Spleen (tissue), 11 donors: ENCODE measurements around the gene SMPD2. TPM values are rescaled to one million over a fixed set of nuclear protein-coding genes. Genes with fewer than 3 reads are reported as not detected.
A peak's percentile ranks its signal among the peaks of the same experiment; 100 is the strongest.

Experiments
- DNase-seq: peaks from one replicate; pipeline ENCODE4 v3.0.0-alpha.2; 2020
- H3K27ac ChIP-seq, 8 donors: fragments of 200-600 bp; sonication (generic) in 7 of 8; 1 replicate in 4 of 8; 2 replicates in 4 of 8; pipeline versions ENCODE4 v1.5.0 to v1.8.0; 2016 to 2021; ENCODE audit warnings: inconsistent platforms in 4 of 8, mild to moderate bottlenecking in 4 of 8, moderate library complexity in 1 of 8
- H3K27me3 ChIP-seq, 7 donors: fragments of 200-600 bp; sonication (generic) in 6 of 7; replicated peaks in 1 of 7; 1 replicate in 4 of 7; 2 replicates in 3 of 7; pipeline versions ENCODE4 v1.5.0 to v1.8.0; 2016 to 2021; ENCODE audit warnings: inconsistent platforms in 3 of 7, mild to moderate bottlenecking in 1 of 7
- H3K36me3 ChIP-seq, 6 donors: fragments of 200-600 bp; sonication (generic) in 5 of 6; 1 replicate in 4 of 6; 2 replicates in 2 of 6; pipeline versions ENCODE4 v1.5.0 to v1.8.0; 2016 to 2021; ENCODE audit warnings: inconsistent platforms in 2 of 6
- H3K4me1 ChIP-seq, 6 donors: fragments of 200-600 bp; sonication (generic) in 5 of 6; 1 replicate in 3 of 6; 2 replicates in 3 of 6; pipeline versions ENCODE4 v1.5.0 to v1.8.0; 2016 to 2021; ENCODE audit warnings: inconsistent platforms in 3 of 6
- H3K4me3 ChIP-seq, 8 donors: fragments of 200-600 bp; sonication (generic) in 7 of 8; 1 replicate in 4 of 8; 2 replicates in 4 of 8; pipeline versions ENCODE4 v1.5.0 to v1.8.0; 2016 to 2021; ENCODE audit warnings: inconsistent platforms in 4 of 8, mild to moderate bottlenecking in 4 of 8, moderate library complexity in 2 of 8
- H3K9me3 ChIP-seq, 8 donors: fragments of 200-600 bp; sonication (generic) in 7 of 8; 1 replicate in 4 of 8; 2 replicates in 4 of 8; pipeline versions ENCODE4 v1.5.0 to v1.8.0; 2016 to 2021; ENCODE audit warnings: inconsistent platforms in 4 of 8
- CTCF ChIP-seq, 11 experiments: fragments of 200-600 bp in 7 of 11; fragments of 450-650 bp in 4 of 11; sonication (generic) in 4 of 11; IDR thresholded peaks in 8 of 11; conservative IDR thresholded peaks in 3 of 11; 1 replicate in 7 of 11; 2 replicates in 4 of 11; pipeline versions ENCODE4 v1.4.0 to v1.8.0; 2016 to 2021; ENCODE audit warnings: antibody characterized with exemption in 11 of 11, inconsistent platforms in 4 of 11, mild to moderate bottlenecking in 1 of 11
- POLR2A ChIP-seq, 3 donors: fragments of 450-650 bp; IDR thresholded peaks; one replicate each; pipeline ENCODE4 v1.5.1; 2017; ENCODE audit warnings: antibody characterized with exemption in 3 of 3, mild to moderate bottlenecking in 1 of 3
- POLR2AphosphoS5 ChIP-seq, 3 donors: sonication (generic); formaldehyde crosslinking; IDR thresholded peaks; one replicate each; pipeline ENCODE4 v1.5.1; 2017; ENCODE audit warnings: antibody characterized with exemption in 3 of 3
- WGBS, 5 donors: extraction: QIAGEN DNeasy Blood & Tissue Kit in 3 of 5; methylation state at CpG; one replicate each; pipeline versions ENCODE4 v1.1.5 to v1.1.7; 2013 to 2018; 5-methylcytosine and 5-hydroxymethylcytosine counted together
- intact Hi-C: fragments of 100-400 bp; cut with DNase I; formaldehyde crosslinking; loops from one replicate; pipeline ENCODE4 v1.15.0; 2023; ENCODE audit warnings: low total_unique reads
- polyA plus RNA-seq, 3 donors: library from polyadenylated mRNA; stranded (reverse); fragments of 200-250 nt; gene quantifications; one replicate each; pipeline ENCODE4 v1.2.1, GENCODE V29; 2013
- total RNA-seq, 7 donors: library from RNA; depleted of rRNA in 3 of 7; stranded (reverse); fragments of >200 nt in 3 of 7; fragmentation: NEBNext Ultra II Directional in 4 of 7; extraction: Animal tissue kit (Norgen Biotek cat#: 25700) in 4 of 7; gene quantifications; one replicate each; pipeline versions ENCODE4 v1.1.0 to v1.2.1, GENCODE V29; 2016 to 2021
- donor health status: healthy with polysubstance abuse.
- donor health status: DM: no; HTN: no; CAD: no; lungs with moderate emphysema.
- donor health status: DM: no; HTN: no; CAD: no.
- donor health status: Bipolar disorder and iron deficiency.
- donor health status: healthy.
- donor health status: DM: no; HTN: no; CAD: no.
- donor health status: DM: yes; HTN: yes; CAD: no.

The SMPD2 gene
- total and polyA plus RNA-seq, 10 donors: 11.4 to 21.4 (median 18.9) TPM

GRCh38 chr6:109488001-109488400, 47.5 kb downstream of the SMPD2 start:
- TF ChIP-seq POLR2A (IDR thresholded peaks at IDR 0.05): no peak
- TF ChIP-seq POLR2AphosphoS5 (IDR thresholded peaks at IDR 0.05): no peak
- no peak for TF ChIP-seq CTCF (IDR thresholded peaks at IDR 0.05 in 8 of 11, conservative IDR thresholded peaks at IDR 0.05 in 3 of 11)
- Histone ChIP-seq H3K27ac (no peak overlapping the region), H3K9me3 (no peaks in the 10 kb centered on the region), H3K4me1 (peaks cover 3 to 25% (median 18%) of the 10 kb centered on the region in 6 donors), H3K4me3 (no peak overlapping the region), H3K27me3 (no peaks in the 10 kb centered on the region), H3K36me3 (no peaks in the 10 kb centered on the region)
- intact Hi-C loops: no loop called here
- DNase-seq: no peak

- H3K4me3 ChIP-seq: no peak overlapping the region
- H3K27me3 ChIP-seq: no peaks in the 10 kb centered on the region
- no peaks in the 10 kb centered on the region for H3K9me3 ChIP-seq
- peaks cover 0 to 28% (median 11%) of the 10 kb centered on the region in 6 donors for H3K4me1 ChIP-seq
- 62 to 79% (median 71%) methylated on average over 2 of the region's 2 CpGs for WGBS, 5 donors
- no peaks in the 10 kb centered on the region for H3K36me3 ChIP-seq
- no peak for TF ChIP-seq POLR2A (IDR thresholded peaks at IDR 0.05)
- TF ChIP-seq CTCF (IDR thresholded peaks at IDR 0.05 in 8 of 11, conservative IDR thresholded peaks at IDR 0.05 in 3 of 11): no peak
- no peak for TF ChIP-seq POLR2AphosphoS5 (IDR thresholded peaks at IDR 0.05)
- no peak for DNase-seq
- H3K27ac ChIP-seq: peak overlapping the region in 3 of 8 donors; percentile 46 to 72 (median 47)
- intact Hi-C loops: no loop called here
Observed at GRCh38 chr6:109490713-109491112, 50.2 kb downstream of the SMPD2 start.

- no peaks in the 10 kb centered on the region for H3K9me3 ChIP-seq
- 56 to 68% (median 57%) methylated on average over 5 of the region's 5 CpGs for WGBS, 5 donors
- no peaks in the 10 kb centered on the region for H3K36me3 ChIP-seq
- H3K4me1 ChIP-seq: peaks cover 0 to 28% (median 11%) of the 10 kb centered on the region in 6 donors
- peak overlapping the region in 5 of 8 donors; percentile 13 to 72 (median 46) for H3K27ac ChIP-seq
- DNase-seq: no peak
- TF ChIP-seq POLR2AphosphoS5 (IDR thresholded peaks at IDR 0.05) (no peak), CTCF (IDR thresholded peaks at IDR 0.05 in 8 of 11, conservative IDR thresholded peaks at IDR 0.05 in 3 of 11) (no peak), POLR2A (IDR thresholded peaks at IDR 0.05) (no peak)
- H3K27me3 ChIP-seq: no peaks in the 10 kb centered on the region
- H3K4me3 ChIP-seq: no peak overlapping the region
- intact Hi-C loops: no loop called here
Observed at GRCh38 chr6:109491207-109491938, 50.8 kb downstream of the SMPD2 start.

Other genes with a start within 250 kb of the SMPD2 start
- 100 to 1,000 TPM; 179 to 249 (median 213) TPM for gene CD164, start 58.3 kb upstream of the SMPD2 start, total RNA-seq
- 100 to 1,000 TPM in 2 of 3 donors, 10 to 100 TPM in 1; 79.4 to 119 (median 105) TPM for gene CD164, start 58.3 kb upstream of the SMPD2 start, polyA plus RNA-seq
- 1 to 10 TPM in 2 of 7 donors, under 1 TPM in 5; 0.19 to 4.8 (median 0.91) TPM for gene PPIL6, start 96 bp upstream of the SMPD2 start, total RNA-seq
- under 1 TPM; 0.13 to 0.70 (median 0.36) TPM for gene PPIL6, start 96 bp upstream of the SMPD2 start, polyA plus RNA-seq
- gene MICAL1, start 15.0 kb downstream of the SMPD2 start, total RNA-seq: 100 to 1,000 TPM in 3 of 7 donors, 10 to 100 TPM in 4; 68.4 to 169 (median 78.7) TPM
- gene MICAL1, start 15.0 kb downstream of the SMPD2 start, polyA plus RNA-seq: 100 to 1,000 TPM in 1 of 3 donors, 10 to 100 TPM in 2; 51.5 to 107 (median 87.7) TPM
- gene ZBTB24, start 42.5 kb downstream of the SMPD2 start, total RNA-seq: 10 to 100 TPM; 11.1 to 15.0 (median 13.0) TPM
- gene ZBTB24, start 42.5 kb downstream of the SMPD2 start, polyA plus RNA-seq: 1 to 10 TPM; 4.5 to 8.7 (median 5.6) TPM